ENCODE data around the gene NPAS2.

Gene NPAS2

GRCh38 chr2:101012706-101013181 is 192.8 kb downstream of the NPAS2 start:
- Histone ChIP-seq H3K79me2 (ENCODE audit: control insufficient read depth, insufficient read depth, low read length) (no peaks in the 10 kb centered on the region), H4K5ac (ENCODE audit: low read length) (no peak overlapping the region), H3K4me3 (ENCODE audit: low read length) (no peak overlapping the region), H3K4me1 (ENCODE audit: control insufficient read depth, low read depth, low read length) (no peaks in the 10 kb centered on the region), H3K27ac (ENCODE audit: low read depth, low read length) (no peak overlapping the region), H3K23ac (ENCODE audit: low read length) (no peak overlapping the region), H3K27me3 (ENCODE audit: insufficient read depth, low read length, poor library complexity) (no peaks in the 10 kb centered on the region), H3K79me1 (ENCODE audit: low read length) (peaks cover 3% of the 10 kb centered on the region), H3K4ac (ENCODE audit: low read depth, low read length) (no peak overlapping the region), H2BK5ac (ENCODE audit: low read length) (no peak overlapping the region), H2AK5ac (ENCODE audit: low read length) (no peak overlapping the region), H3K18ac (ENCODE audit: low read length) (no peak overlapping the region), H3K56ac (ENCODE audit: low read length) (no peak overlapping the region), H3K4me2 (ENCODE audit: low read length) (no peak overlapping the region), H4K8ac (ENCODE audit: low read depth, low read length) (no peak overlapping the region), H2BK15ac (replicated peaks; ENCODE audit: low read depth) (no peak overlapping the region), H3K36me3 (ENCODE audit: control insufficient read depth, insufficient read depth, low read length) (peaks cover 2% of the 10 kb centered on the region), H2BK120ac (ENCODE audit: low read depth, low read length) (no peak overlapping the region), H3K9ac (ENCODE audit: low read length) (no peak overlapping the region)
- peak; percentile 19 for DNase-seq
- no CpG with 5 or more reads among the region's 5 CpGs for WGBS (ENCODE audit: extremely low coverage, insufficient coverage, low lambda C conversion rate)

- H2BK5ac ChIP-seq (ENCODE audit: low read length): no peak overlapping the region
- H3K23ac ChIP-seq (ENCODE audit: low read length): no peak overlapping the region
- H2AK5ac ChIP-seq (ENCODE audit: low read length): no peak overlapping the region
- H3K56ac ChIP-seq (ENCODE audit: low read length): no peak overlapping the region
- H3K36me3 ChIP-seq (ENCODE audit: control insufficient read depth, insufficient read depth, low read length): peaks cover 2% of the 10 kb centered on the region
- no peak overlapping the region for H2BK120ac ChIP-seq (ENCODE audit: low read depth, low read length)
- no peak overlapping the region for H4K8ac ChIP-seq (ENCODE audit: low read depth, low read length)
- H3K4me2 ChIP-seq (ENCODE audit: low read length): no peak overlapping the region
- H3K9ac ChIP-seq (ENCODE audit: low read length): no peak overlapping the region
- H3K79me1 ChIP-seq (ENCODE audit: low read length): peaks cover 3% of the 10 kb centered on the region
- H3K4ac ChIP-seq (ENCODE audit: low read depth, low read length): no peak overlapping the region
- no peak overlapping the region for H3K27ac ChIP-seq (ENCODE audit: low read depth, low read length)
- DNase-seq: no peak
- H3K79me2 ChIP-seq (ENCODE audit: control insufficient read depth, insufficient read depth, low read length): no peaks in the 10 kb centered on the region
- H3K27me3 ChIP-seq (ENCODE audit: insufficient read depth, low read length, poor library complexity): no peaks in the 10 kb centered on the region
- no peak overlapping the region for H4K5ac ChIP-seq (ENCODE audit: low read length)
- WGBS (ENCODE audit: extremely low coverage, insufficient coverage, low lambda C conversion rate): no CpG with 5 or more reads among the region's 6 CpGs
- no peak overlapping the region for H2BK15ac ChIP-seq (replicated peaks; ENCODE audit: low read depth)
- H3K4me1 ChIP-seq (ENCODE audit: control insufficient read depth, low read depth, low read length): no peaks in the 10 kb centered on the region
- H3K4me3 ChIP-seq (ENCODE audit: low read length): no peak overlapping the region
- no peak overlapping the region for H3K18ac ChIP-seq (ENCODE audit: low read length)
Measured at GRCh38 chr2:101014264-101014857, 194.4 kb downstream of the NPAS2 start.

- H3K4me3 ChIP-seq (ENCODE audit: low read length): no peak overlapping the region
- H3K4me2 ChIP-seq (ENCODE audit: low read length): no peak overlapping the region
- H3K79me2 ChIP-seq (ENCODE audit: control insufficient read depth, insufficient read depth, low read length): no peaks in the 10 kb centered on the region
- no peak overlapping the region for H3K56ac ChIP-seq (ENCODE audit: low read length)
- H2BK5ac ChIP-seq (ENCODE audit: low read length): no peak overlapping the region
- no peak overlapping the region for H3K4ac ChIP-seq (ENCODE audit: low read depth, low read length)
- H3K27ac ChIP-seq (ENCODE audit: low read depth, low read length): no peak overlapping the region
- no peaks in the 10 kb centered on the region for H3K4me1 ChIP-seq (ENCODE audit: control insufficient read depth, low read depth, low read length)
- H3K23ac ChIP-seq (ENCODE audit: low read length): no peak overlapping the region
- no peaks in the 10 kb centered on the region for H3K27me3 ChIP-seq (ENCODE audit: insufficient read depth, low read length, poor library complexity)
- DNase-seq: no peak
- H2BK15ac ChIP-seq (replicated peaks; ENCODE audit: low read depth): no peak overlapping the region
- no CpG with 5 or more reads among the region's 3 CpGs for whole genome bisulfite sequencing (ENCODE audit: extremely low coverage, insufficient coverage, low lambda C conversion rate)
- H2BK120ac ChIP-seq (ENCODE audit: low read depth, low read length): no peak overlapping the region
- H4K8ac ChIP-seq (ENCODE audit: low read depth, low read length): no peak overlapping the region
- H3K36me3 ChIP-seq (ENCODE audit: control insufficient read depth, insufficient read depth, low read length): peaks cover 5% of the 10 kb centered on the region
- no peak overlapping the region for H2AK5ac ChIP-seq (ENCODE audit: low read length)
- H3K79me1 ChIP-seq (ENCODE audit: low read length): peaks cover 3% of the 10 kb centered on the region
- no peak overlapping the region for H4K5ac ChIP-seq (ENCODE audit: low read length)
- no peak overlapping the region for H3K9ac ChIP-seq (ENCODE audit: low read length)
- no peak overlapping the region for H3K18ac ChIP-seq (ENCODE audit: low read length)
Measured at GRCh38 chr2:101017371-101017770, 197.4 kb downstream of the NPAS2 start.

GRCh38 chr2:101018934-101019333 is 199.0 kb downstream of the NPAS2 start:
- no peak for DNase-seq
- Histone ChIP-seq H3K4ac (ENCODE audit: low read depth, low read length) (no peak overlapping the region), H3K27me3 (ENCODE audit: insufficient read depth, low read length, poor library complexity) (no peaks in the 10 kb centered on the region), H3K79me2 (ENCODE audit: control insufficient read depth, insufficient read depth, low read length) (no peaks in the 10 kb centered on the region), H3K36me3 (ENCODE audit: control insufficient read depth, insufficient read depth, low read length) (peaks cover 2% of the 10 kb centered on the region), H4K5ac (ENCODE audit: low read length) (no peak overlapping the region), H2AK5ac (ENCODE audit: low read length) (no peak overlapping the region), H3K4me2 (ENCODE audit: low read length) (no peak overlapping the region), H3K4me3 (ENCODE audit: low read length) (no peak overlapping the region), H3K23ac (ENCODE audit: low read length) (no peak overlapping the region), H3K79me1 (ENCODE audit: low read length) (no peaks in the 10 kb centered on the region), H2BK5ac (ENCODE audit: low read length) (no peak overlapping the region), H3K4me1 (ENCODE audit: control insufficient read depth, low read depth, low read length) (no peaks in the 10 kb centered on the region), H2BK120ac (ENCODE audit: low read depth, low read length) (no peak overlapping the region), H2BK15ac (replicated peaks; ENCODE audit: low read depth) (no peak overlapping the region), H3K56ac (ENCODE audit: low read length) (no peak overlapping the region), H3K27ac (ENCODE audit: low read depth, low read length) (no peak overlapping the region), H3K9ac (ENCODE audit: low read length) (no peak overlapping the region), H3K18ac (ENCODE audit: low read length) (no peak overlapping the region), H4K8ac (ENCODE audit: low read depth, low read length) (no peak overlapping the region)
- no CpG with 5 or more reads among the region's 8 CpGs for WGBS (ENCODE audit: extremely low coverage, insufficient coverage, low lambda C conversion rate)

- H3K56ac ChIP-seq (ENCODE audit: low read length): no peak overlapping the region
- no peak for DNase-seq
- H3K4ac ChIP-seq (ENCODE audit: low read depth, low read length): no peak overlapping the region
- H3K9ac ChIP-seq (ENCODE audit: low read length): no peak overlapping the region
- H2AK5ac ChIP-seq (ENCODE audit: low read length): no peak overlapping the region
- no peak overlapping the region for H3K23ac ChIP-seq (ENCODE audit: low read length)
- H4K5ac ChIP-seq (ENCODE audit: low read length): no peak overlapping the region
- no peaks in the 10 kb centered on the region for H3K79me1 ChIP-seq (ENCODE audit: low read length)
- peaks cover 2% of the 10 kb centered on the region for H3K36me3 ChIP-seq (ENCODE audit: control insufficient read depth, insufficient read depth, low read length)
- no peaks in the 10 kb centered on the region for H3K4me1 ChIP-seq (ENCODE audit: control insufficient read depth, low read depth, low read length)
- no peaks in the 10 kb centered on the region for H3K27me3 ChIP-seq (ENCODE audit: insufficient read depth, low read length, poor library complexity)
- no peak overlapping the region for H2BK15ac ChIP-seq (replicated peaks; ENCODE audit: low read depth)
- no peak overlapping the region for H3K18ac ChIP-seq (ENCODE audit: low read length)
- no peak overlapping the region for H3K4me3 ChIP-seq (ENCODE audit: low read length)
- no peak overlapping the region for H2BK5ac ChIP-seq (ENCODE audit: low read length)
- no peak overlapping the region for H4K8ac ChIP-seq (ENCODE audit: low read depth, low read length)
- H3K27ac ChIP-seq (ENCODE audit: low read depth, low read length): no peak overlapping the region
- H3K79me2 ChIP-seq (ENCODE audit: control insufficient read depth, insufficient read depth, low read length): no peaks in the 10 kb centered on the region
- H2BK120ac ChIP-seq (ENCODE audit: low read depth, low read length): no peak overlapping the region
- H3K4me2 ChIP-seq (ENCODE audit: low read length): no peak overlapping the region
- WGBS (ENCODE audit: extremely low coverage, insufficient coverage, low lambda C conversion rate): 100% methylated on average over 1 of the region's 16 CpGs
Measured at GRCh38 chr2:101022221-101022620, 202.3 kb downstream of the NPAS2 start.

All from mesendoderm (in vitro differentiated cells).